ENCODE results near the gene DUXB. TPM values are rescaled to one million over a fixed set of nuclear protein-coding genes. Genes with fewer than 3 reads are reported as not detected.

DUXB gene
- total and polyA plus RNA-seq, 2 experiments from 2014 or later = not detected

DNA sequence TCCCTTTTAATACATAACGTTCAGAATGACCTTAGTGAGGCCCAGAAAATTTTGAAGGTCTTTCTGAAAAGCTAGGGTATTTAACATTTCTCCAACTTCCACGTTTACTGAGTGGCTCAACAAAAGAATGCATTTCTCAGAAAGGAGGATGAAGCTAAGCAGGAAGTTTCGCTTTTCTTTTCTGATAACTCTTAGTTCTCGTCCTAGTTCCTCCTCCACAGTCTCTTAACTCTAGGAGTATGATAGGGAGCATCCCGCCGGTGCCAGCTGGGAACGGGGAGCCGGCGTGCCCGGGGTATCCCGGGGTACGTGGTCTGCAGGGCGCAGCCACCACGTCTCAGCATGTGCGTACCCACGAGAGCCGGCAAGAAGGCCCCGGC is 54.2 kb downstream of the DUXB start:
- H3K79me2 ChIP-seq (ENCODE audit: insufficient read depth) = peaks cover 93% of the 10 kb centered on the region
- in situ Hi-C loops (cut with MboI) = no loop called here
- H4K20me1 ChIP-seq (ENCODE audit: insufficient read depth) = peaks cover 15% of the 10 kb centered on the region; the same call in 1 of the 2 replicates
- H3F3A ChIP-seq (ENCODE audit: insufficient read depth) = no peaks in the 10 kb centered on the region
- peaks cover 16% of the 10 kb centered on the region for H3K36me3 ChIP-seq (ENCODE audit: low read depth)
- peak overlapping the region; percentile 91 for H3K4me3 ChIP-seq
- 1 to 2% methylated on average over 18 of the region's 18 CpGs for WGBS, 2 experiments (ENCODE audit: low coverage in 1 of 2, low lambda C conversion rate in 2 of 2, missing lambda C conversion rate in 2 of 2)
- H3K9ac ChIP-seq = peak overlapping the region; percentile 97
- H2AFZ ChIP-seq = peak overlapping the region; percentile 89
- no peaks in the 10 kb centered on the region for H3K27me3 ChIP-seq (replicated peaks; ENCODE audit: insufficient read depth)
- DNase-seq = no peak
- peaks cover 30% of the 10 kb centered on the region for H3K4me1 ChIP-seq (ENCODE audit: insufficient read depth)
- no peaks in the 10 kb centered on the region for H3K9me2 ChIP-seq (ENCODE audit: insufficient read depth)
- H3K4me2 ChIP-seq (ENCODE audit: unreplicated experiment) = peak overlapping the region; percentile 80
- TF ChIP-seq EZH2phosphoT487 (IDR thresholded peaks at IDR 0.05; ENCODE audit: insufficient read depth, low read depth) (no peak), EZH2 (IDR thresholded peaks at IDR 0.05; ENCODE audit: insufficient read depth, poor library complexity, severe bottlenecking) (no peak)
- peak overlapping the region; percentile 87 for H3K27ac ChIP-seq
- H3K9me3 ChIP-seq (ENCODE audit: low read depth) = no peaks in the 10 kb centered on the region

DNA sequence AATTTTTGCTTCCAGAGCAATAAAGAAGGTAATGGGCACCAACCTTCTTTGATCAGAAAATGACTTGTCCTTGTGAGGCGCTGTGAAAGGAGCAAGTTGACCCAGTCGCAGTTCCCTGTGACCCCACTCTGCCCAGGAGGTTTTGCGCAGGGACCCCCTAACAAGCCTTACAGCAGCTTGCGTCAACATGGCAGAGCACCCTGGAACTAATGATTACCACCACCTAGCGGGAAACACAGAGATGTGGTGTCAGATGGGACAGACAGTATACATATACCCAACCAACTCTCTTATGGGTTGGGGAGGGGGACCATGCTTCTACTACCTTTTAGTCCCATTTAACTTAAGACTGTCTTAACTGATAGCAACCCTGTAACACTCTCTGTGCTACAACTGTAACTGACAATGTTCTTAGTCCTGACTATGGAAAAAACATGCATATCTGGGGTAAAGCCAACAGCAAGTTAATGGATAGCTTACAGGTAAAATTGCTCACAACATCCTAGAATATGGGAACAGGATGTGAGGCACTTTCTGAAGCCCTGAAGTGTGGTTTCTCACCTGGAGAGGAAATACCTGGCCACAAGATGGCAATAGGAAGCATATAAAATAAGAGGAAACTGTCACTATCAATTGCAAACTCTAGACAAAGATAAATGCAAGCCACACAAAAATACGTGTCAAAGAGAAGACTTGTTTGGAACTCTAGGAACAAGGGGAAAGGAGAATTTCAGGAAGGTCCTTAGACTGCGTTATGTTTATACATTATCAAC is 56.8 kb downstream of the DUXB start:
- H3K27ac ChIP-seq = no peak overlapping the region
- H3K27me3 ChIP-seq (replicated peaks; ENCODE audit: insufficient read depth) = no peaks in the 10 kb centered on the region
- 88 to 93% methylated on average over 7 of the region's 7 CpGs for WGBS, 2 experiments (ENCODE audit: low coverage in 1 of 2, low lambda C conversion rate in 2 of 2, missing lambda C conversion rate in 2 of 2)
- H3K9me2 ChIP-seq (ENCODE audit: insufficient read depth) = no peaks in the 10 kb centered on the region
- peaks cover 22% of the 10 kb centered on the region; the same call in 1 of the 2 replicates for H3K36me3 ChIP-seq (ENCODE audit: low read depth)
- H3K9me3 ChIP-seq (ENCODE audit: low read depth) = no peaks in the 10 kb centered on the region
- TF ChIP-seq EZH2 (IDR thresholded peaks at IDR 0.05; ENCODE audit: insufficient read depth, poor library complexity, severe bottlenecking) (no peak), EZH2phosphoT487 (IDR thresholded peaks at IDR 0.05; ENCODE audit: insufficient read depth, low read depth) (no peak)
- H3K4me3 ChIP-seq = no peak overlapping the region
- peaks cover 8% of the 10 kb centered on the region for H3K4me1 ChIP-seq (ENCODE audit: insufficient read depth)
- H2AFZ ChIP-seq = no peak overlapping the region
- H4K20me1 ChIP-seq (ENCODE audit: insufficient read depth) = no peaks in the 10 kb centered on the region
- H3F3A ChIP-seq (ENCODE audit: insufficient read depth) = no peaks in the 10 kb centered on the region
- peaks cover 92% of the 10 kb centered on the region for H3K79me2 ChIP-seq (ENCODE audit: insufficient read depth)
- DNase-seq = no peak
- in situ Hi-C loops (cut with MboI) = no loop called here
- no peak overlapping the region for H3K9ac ChIP-seq
- no peak overlapping the region for H3K4me2 ChIP-seq (ENCODE audit: unreplicated experiment)

Small RNA genes within 50 kb of the gene (small RNA-seq; reads per million reads assigned to genes)
- not detected for gene RN7SL520P (ENCODE audit: low read depth, low replicate concordance)

Other genes with a start within 250 kb of the DUXB start
- 11.9 and 18.6 TPM in 2 replicates for gene TMEM170A, start 236.8 kb downstream of the DUXB start, total RNA-seq (2014; rRNA removed; shearing (Covaris generic))
- gene TMEM170A, start 236.8 kb downstream of the DUXB start, polyA plus RNA-seq (2016; fragmentation: Nextera tagmentation; extraction: Ambion mirVana) = 10.3 and 12.6 TPM in 2 replicates
- 0.65 and 0.76 TPM in 2 replicates for gene CHST6, start 206.0 kb downstream of the DUXB start, total RNA-seq (2014; rRNA removed; shearing (Covaris generic))
- 0.10 and 0.20 TPM in 2 replicates for gene CHST6, start 206.0 kb downstream of the DUXB start, polyA plus RNA-seq (2016; fragmentation: Nextera tagmentation; extraction: Ambion mirVana)
- gene CHST5, start 165.4 kb downstream of the DUXB start, total RNA-seq (2014; rRNA removed; shearing (Covaris generic)) = 0.25 TPM in 1 of 2 replicates, not detected in the other
- not detected in 2 replicates for gene CHST5, start 165.4 kb downstream of the DUXB start, polyA plus RNA-seq (2016; fragmentation: Nextera tagmentation; extraction: Ambion mirVana)
- 14.2 and 20.3 TPM in 2 replicates for gene TMEM231, start 145.2 kb downstream of the DUXB start, total RNA-seq (2014; rRNA removed; shearing (Covaris generic))
- gene TMEM231, start 145.2 kb downstream of the DUXB start, polyA plus RNA-seq (2016; fragmentation: Nextera tagmentation; extraction: Ambion mirVana) = 12.7 and 13.5 TPM in 2 replicates
- gene GABARAPL2, start 135.1 kb downstream of the DUXB start, total RNA-seq (2014; rRNA removed; shearing (Covaris generic)) = 52.7 and 57.5 TPM in 2 replicates
- 252 and 257 TPM in 2 replicates for gene GABARAPL2, start 135.1 kb downstream of the DUXB start, polyA plus RNA-seq (2016; fragmentation: Nextera tagmentation; extraction: Ambion mirVana)
- gene ADAT1, start 78.2 kb downstream of the DUXB start, total RNA-seq (2014; rRNA removed; shearing (Covaris generic)) = 31.3 and 40.1 TPM in 2 replicates
- 18.9 and 25.8 TPM in 2 replicates for gene ADAT1, start 78.2 kb downstream of the DUXB start, polyA plus RNA-seq (2016; fragmentation: Nextera tagmentation; extraction: Ambion mirVana)
- 114 and 117 TPM in 2 replicates for gene KARS1, start 53.8 kb downstream of the DUXB start, total RNA-seq (2014; rRNA removed; shearing (Covaris generic))
- 130 and 134 TPM in 2 replicates for gene KARS1, start 53.8 kb downstream of the DUXB start, polyA plus RNA-seq (2016; fragmentation: Nextera tagmentation; extraction: Ambion mirVana)
- gene TERF2IP, start 53.7 kb downstream of the DUXB start, total RNA-seq (2014; rRNA removed; shearing (Covaris generic)) = 44.8 and 60.7 TPM in 2 replicates
- 59.8 and 66.9 TPM in 2 replicates for gene TERF2IP, start 53.7 kb downstream of the DUXB start, polyA plus RNA-seq (2016; fragmentation: Nextera tagmentation; extraction: Ambion mirVana)
- gene CPHXL2, start 24.5 kb downstream of the DUXB start, total RNA-seq (2014; rRNA removed; shearing (Covaris generic)) = not detected in 2 replicates
- 0.15 TPM in 1 of 2 replicates, not detected in the other for gene CPHXL2, start 24.5 kb downstream of the DUXB start, polyA plus RNA-seq (2016; fragmentation: Nextera tagmentation; extraction: Ambion mirVana)
- not detected in 2 replicates for gene CPHXL, start 25.0 kb upstream of the DUXB start, total RNA-seq (2014; rRNA removed; shearing (Covaris generic))
- gene CPHXL, start 25.0 kb upstream of the DUXB start, polyA plus RNA-seq (2016; fragmentation: Nextera tagmentation; extraction: Ambion mirVana) = not detected in 2 replicates

Data from GM23248 (cell line).